Measurements from ENCODE around the gene NF1.

- TF ChIP-seq CTCF (IDR thresholded peaks at IDR 0.05) (no peak), EP300 (IDR thresholded peaks at IDR 0.05) (no peak), POLR2A (IDR thresholded peaks at IDR 0.05) (no peak)
Measured at GRCh38 chr17:31387438-31387837, 292.7 kb downstream of the NF1 start.

Measured in gastroesophageal sphincter (tissue), 3 donors.